Lower leg skin (tissue), 4 donors: ENCODE results near the gene PLEKHM3. TPM values are rescaled to one million over a fixed set of nuclear protein-coding genes. Genes with fewer than 3 reads are reported as not detected.

Experiments used
- DNase-seq, 2 donors: peaks; one replicate each; pipeline ENCODE4 v3.0.0-alpha.2; 2019; ENCODE audit warnings: low spot score in 2 of 2
- H3K4me3 ChIP-seq: fragments of 200-600 bp; sonication (generic); 2 replicates; pipeline ENCODE4 v1.5.1; 2017; ENCODE audit warnings: mild to moderate bottlenecking, low read depth; ENCODE audit not compliant: poor library complexity, severe bottlenecking
- CTCF ChIP-seq, 3 donors: fragments of 450-650 bp; IDR thresholded peaks; one replicate each; pipeline ENCODE4 v1.5.1; 2016; ENCODE audit warnings: antibody characterized with exemption in 3 of 3, mild to moderate bottlenecking in 3 of 3, moderate library complexity in 2 of 3
- POLR2A ChIP-seq, 2 donors: fragments of 450-650 bp; IDR thresholded peaks; one replicate each; pipeline ENCODE4 v1.6.1; 2016 to 2017; ENCODE audit warnings: antibody characterized with exemption in 2 of 2, mild to moderate bottlenecking in 1 of 2, moderate library complexity in 1 of 2
- WGBS, 2 donors: methylation state at CpG; one replicate each; pipeline ENCODE4 v1.1.5; 2018; 5-methylcytosine and 5-hydroxymethylcytosine counted together
- intact Hi-C: fragments of 100-400 bp; cut with DNase I; formaldehyde crosslinking; loops from one replicate; pipeline ENCODE4 v1.15.0; 2023; ENCODE audit warnings: low total_unique reads
- total RNA-seq, 4 donors: library from RNA; depleted of rRNA; stranded (reverse); fragments of >200 nt; gene quantifications; one replicate each; pipeline ENCODE4 v1.1.0, GENCODE V29; 2016

Gene PLEKHM3
- total RNA-seq, 4 donors from 2014 or later, result 18.3 to 22.2 (median 19.4) TPM

GRCh38 chr2:207929923-207930322 lies 95.4 kb downstream of the PLEKHM3 start:
- no peak overlapping the region for H3K4me3 ChIP-seq
- TF ChIP-seq CTCF (IDR thresholded peaks at IDR 0.05) (no peak), POLR2A (IDR thresholded peaks at IDR 0.05) (no peak)
- WGBS, 2 donors, result 90 to 96% methylated on average over 3 of the region's 3 CpGs
- intact Hi-C loops, result no loop called here
- DNase-seq, result no peak

- no peak for DNase-seq
- H3K4me3 ChIP-seq, result no peak overlapping the region
- TF ChIP-seq CTCF (IDR thresholded peaks at IDR 0.05) (no peak), POLR2A (IDR thresholded peaks at IDR 0.05) (no peak)
- intact Hi-C loops, result no loop called here
These were observed 97.2 kb downstream of the PLEKHM3 start for GRCh38 chr2:207928079-207928478.

DNA sequence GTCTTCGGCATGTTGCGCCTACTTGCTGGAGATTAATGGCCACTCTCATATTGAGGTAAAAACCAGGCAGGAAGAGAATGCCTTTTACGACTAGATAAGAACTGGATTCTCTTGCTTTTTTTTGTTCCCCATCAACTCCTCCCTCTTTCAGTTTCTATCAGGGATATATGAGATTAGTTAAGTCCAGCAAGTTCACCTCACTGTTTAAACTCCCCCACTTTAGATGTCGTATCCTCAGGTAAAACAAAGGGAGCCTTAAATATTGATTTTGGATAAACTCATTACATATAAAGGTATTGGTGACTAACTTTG lies 98.4 kb downstream of the PLEKHM3 start:
- WGBS, 2 donors, result 89 to 95% methylated on average over 4 of the region's 4 CpGs
- intact Hi-C loops, result no loop called here
- DNase-seq, result no peak
- H3K4me3 ChIP-seq, result no peak overlapping the region
- TF ChIP-seq CTCF (IDR thresholded peaks at IDR 0.05) (no peak), POLR2A (IDR thresholded peaks at IDR 0.05) (no peak)

- peak in 1 of 2 donors; percentile 23 for DNase-seq
- H3K4me3 ChIP-seq, result no peak overlapping the region
- intact Hi-C loops, result no loop called here
- TF ChIP-seq POLR2A (IDR thresholded peaks at IDR 0.05), result no peak
- no peak for TF ChIP-seq CTCF (IDR thresholded peaks at IDR 0.05)
- WGBS, 2 donors, result 79 to 86% methylated on average over 13 of the region's 13 CpGs
These were observed 99.0 kb downstream of the PLEKHM3 start for GRCh38 chr2:207926133-207926988.

DNA sequence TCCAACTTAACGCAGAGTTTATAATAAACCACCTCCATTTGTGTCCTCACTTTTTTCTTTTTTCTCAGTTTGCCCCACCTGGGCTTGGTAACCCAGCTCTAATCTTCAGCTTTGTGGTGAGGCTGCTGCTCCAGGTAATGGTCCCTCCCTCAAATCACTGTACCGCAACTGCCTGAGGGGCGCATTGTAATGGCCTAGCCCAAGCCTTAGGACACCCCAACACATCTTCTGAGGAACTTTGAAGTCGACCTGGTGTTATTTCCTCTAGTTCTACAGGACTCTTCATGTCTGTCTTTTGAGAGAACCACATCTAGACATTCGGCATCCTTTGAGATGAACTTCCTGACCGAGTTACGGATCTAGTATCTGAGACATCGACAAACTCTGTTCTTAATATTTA lies 99.7 kb downstream of the PLEKHM3 start:
- intact Hi-C loops, result no loop called here
- WGBS, 2 donors, result 90 to 94% methylated on average over 8 of the region's 8 CpGs
- no peak for DNase-seq
- no peak overlapping the region for H3K4me3 ChIP-seq
- TF ChIP-seq CTCF (IDR thresholded peaks at IDR 0.05) (no peak), POLR2A (IDR thresholded peaks at IDR 0.05) (no peak)

GRCh38 chr2:207921606-207922005 lies 103.7 kb downstream of the PLEKHM3 start:
- H3K4me3 ChIP-seq, result no peak overlapping the region
- TF ChIP-seq CTCF (IDR thresholded peaks at IDR 0.05) (no peak), POLR2A (IDR thresholded peaks at IDR 0.05) (no peak)
- intact Hi-C loops, result no loop called here
- DNase-seq, result no peak
